ENCODE results near the gene ZDHHC14. TPM values are rescaled to one million over a fixed set of nuclear protein-coding genes. Genes with fewer than 3 reads are reported as not detected.

ZDHHC14 gene
- total RNA-seq, 1 experiment from 2014 or later = 4.9 TPM

DNA sequence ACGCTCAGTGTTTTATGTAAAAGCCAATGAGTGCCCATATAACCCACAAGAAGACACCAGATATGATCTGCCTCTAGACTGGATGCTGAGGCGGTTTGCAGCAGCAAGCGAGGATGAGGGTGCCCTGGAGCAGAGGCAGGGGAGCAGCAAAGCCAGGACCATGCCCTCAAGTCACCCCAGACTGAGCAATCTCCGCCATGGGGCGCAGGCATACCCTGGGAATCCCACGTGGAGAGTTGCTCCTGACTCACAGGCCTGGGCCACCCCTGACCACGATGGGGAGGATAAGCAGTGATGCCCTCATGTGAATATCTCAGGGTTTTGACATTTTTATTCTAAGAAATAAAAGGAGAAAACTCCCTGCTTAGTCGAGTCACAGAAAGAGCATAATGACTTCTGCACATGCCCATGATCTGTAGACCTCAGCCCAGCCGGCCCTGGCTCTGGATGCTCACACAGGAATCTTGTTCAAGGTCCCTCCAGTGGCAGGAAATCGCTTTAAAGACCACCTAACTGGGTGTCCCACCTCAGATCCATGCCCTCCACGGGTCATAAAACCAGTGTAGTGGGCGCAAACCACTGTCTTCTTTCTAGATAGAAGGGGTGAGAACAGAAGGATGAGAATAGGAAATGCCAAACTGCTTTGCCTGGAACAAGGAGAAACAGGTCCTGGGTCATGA lies 303.8 kb downstream of the ZDHHC14 start:
- H4K20me1 ChIP-seq (ENCODE audit: low read length) = no peaks in the 10 kb centered on the region
- no peaks in the 10 kb centered on the region for H3F3A ChIP-seq (ENCODE audit: low read length, unreplicated experiment)
- POLR2A ChIA-PET (ENCODE audit: unreplicated experiment) = no interaction called here
- H3K9ac ChIP-seq (ENCODE audit: low read length) = no peak overlapping the region
- H3K4me1 ChIP-seq (ENCODE audit: insufficient read depth, low read length) = peaks cover 20% of the 10 kb centered on the region
- ATAC-seq = no peak
- intact Hi-C loops (cut with micrococcal nuclease) = no loop called here
- H3K9me3 ChIP-seq (ENCODE audit: low read length) = no peaks in the 10 kb centered on the region
- H2AFZ ChIP-seq (ENCODE audit: low read length) = no peak overlapping the region
- no peaks in the 10 kb centered on the region for H3K27me3 ChIP-seq (ENCODE audit: low read length)
- no peaks in the 10 kb centered on the region for H3K36me3 ChIP-seq (ENCODE audit: low read depth, low read length)
- BruUV-seq (replicated peaks) = no TSS peak
- H3K27ac ChIP-seq (ENCODE audit: low read length) = no peak overlapping the region
- H3K4me2 ChIP-seq (ENCODE audit: low read length) = no peak overlapping the region
- no peak overlapping the region for H3K4me3 ChIP-seq (ENCODE audit: low read length)
- H3K9me2 ChIP-seq (replicated peaks; ENCODE audit: low read length) = no peaks in the 10 kb centered on the region
- H3K79me2 ChIP-seq (ENCODE audit: low read length) = no peaks in the 10 kb centered on the region
- DNase-seq = no peak
- CTCF ChIA-PET = no interaction called here
- TF ChIP-seq EZH2phosphoT487 (IDR thresholded peaks at IDR 0.05; ENCODE audit: borderline replicate concordance, low read length) (no peak), EZH2 (IDR thresholded peaks at IDR 0.05; ENCODE audit: low read length, unreplicated experiment) (no peak)
- TF ChIP-seq, protein P1, sequence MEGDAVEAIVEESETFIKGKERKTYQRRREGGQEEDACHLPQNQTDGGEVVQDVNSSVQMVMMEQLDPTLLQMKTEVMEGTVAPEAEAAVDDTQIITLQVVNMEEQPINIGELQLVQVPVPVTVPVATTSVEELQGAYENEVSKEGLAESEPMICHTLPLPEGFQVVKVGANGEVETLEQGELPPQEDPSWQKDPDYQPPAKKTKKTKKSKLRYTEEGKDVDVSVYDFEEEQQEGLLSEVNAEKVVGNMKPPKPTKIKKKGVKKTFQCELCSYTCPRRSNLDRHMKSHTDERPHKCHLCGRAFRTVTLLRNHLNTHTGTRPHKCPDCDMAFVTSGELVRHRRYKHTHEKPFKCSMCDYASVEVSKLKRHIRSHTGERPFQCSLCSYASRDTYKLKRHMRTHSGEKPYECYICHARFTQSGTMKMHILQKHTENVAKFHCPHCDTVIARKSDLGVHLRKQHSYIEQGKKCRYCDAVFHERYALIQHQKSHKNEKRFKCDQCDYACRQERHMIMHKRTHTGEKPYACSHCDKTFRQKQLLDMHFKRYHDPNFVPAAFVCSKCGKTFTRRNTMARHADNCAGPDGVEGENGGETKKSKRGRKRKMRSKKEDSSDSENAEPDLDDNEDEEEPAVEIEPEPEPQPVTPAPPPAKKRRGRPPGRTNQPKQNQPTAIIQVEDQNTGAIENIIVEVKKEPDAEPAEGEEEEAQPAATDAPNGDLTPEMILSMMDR (conservative IDR thresholded peaks at IDR 0.05; ENCODE audit: low read depth, low read length) = no peak

DNA sequence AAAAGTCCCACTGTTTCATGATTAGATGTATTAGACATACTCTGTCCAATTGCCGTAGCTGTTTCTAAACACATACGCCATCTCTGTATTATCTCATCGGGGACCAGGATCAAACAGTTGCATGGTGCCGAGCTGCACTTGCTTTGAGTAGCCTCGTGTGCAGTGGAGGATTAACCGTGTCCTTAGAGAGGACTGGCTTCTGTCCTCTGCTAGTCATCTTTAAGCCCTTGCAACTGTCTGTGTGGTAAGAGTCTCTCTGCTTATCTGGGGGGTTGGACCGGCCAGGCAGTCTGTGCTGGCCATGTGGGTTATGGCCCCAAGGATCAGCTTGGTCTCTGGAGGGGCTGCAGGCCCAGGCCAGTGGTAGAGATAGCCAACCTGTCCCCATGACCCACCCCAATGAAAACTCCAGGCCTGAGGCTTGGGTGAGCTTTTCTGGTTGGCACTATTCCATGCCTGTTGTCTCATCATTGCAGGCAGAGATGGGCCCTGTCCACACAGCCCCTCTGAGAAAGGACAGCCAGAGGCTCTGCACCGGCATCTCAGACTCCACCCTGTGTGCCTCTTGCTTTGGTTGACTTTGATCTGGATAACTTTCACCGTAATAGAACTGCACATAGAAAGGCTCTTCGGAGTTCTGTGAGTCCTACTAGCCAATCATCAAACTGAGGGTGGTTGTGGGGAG lies 304.7 kb downstream of the ZDHHC14 start:
- Histone ChIP-seq H3K27ac (ENCODE audit: low read length) (no peak overlapping the region), H3K36me3 (ENCODE audit: low read depth, low read length) (no peaks in the 10 kb centered on the region), H3K27me3 (ENCODE audit: low read length) (no peaks in the 10 kb centered on the region), H3K4me1 (ENCODE audit: insufficient read depth, low read length) (peaks cover 20% of the 10 kb centered on the region), H2AFZ (ENCODE audit: low read length) (no peak overlapping the region), H3K4me3 (ENCODE audit: low read length) (no peak overlapping the region), H3F3A (ENCODE audit: low read length, unreplicated experiment) (no peaks in the 10 kb centered on the region), H3K9me2 (replicated peaks; ENCODE audit: low read length) (no peaks in the 10 kb centered on the region), H3K79me2 (ENCODE audit: low read length) (no peaks in the 10 kb centered on the region), H4K20me1 (ENCODE audit: low read length) (no peaks in the 10 kb centered on the region), H3K4me2 (ENCODE audit: low read length) (no peak overlapping the region), H3K9me3 (ENCODE audit: low read length) (no peaks in the 10 kb centered on the region), H3K9ac (ENCODE audit: low read length) (no peak overlapping the region)
- DNase-seq (no peak), ATAC-seq (no peak)
- POLR2A ChIA-PET (ENCODE audit: unreplicated experiment) = no interaction called here
- intact Hi-C loops (cut with micrococcal nuclease) = no loop called here
- BruUV-seq (replicated peaks) = no TSS peak
- TF ChIP-seq EZH2phosphoT487 (IDR thresholded peaks at IDR 0.05; ENCODE audit: borderline replicate concordance, low read length) (no peak), EZH2 (IDR thresholded peaks at IDR 0.05; ENCODE audit: low read length, unreplicated experiment) (no peak)
- TF ChIP-seq, protein P1 (conservative IDR thresholded peaks at IDR 0.05; ENCODE audit: low read depth, low read length) = no peak
- CTCF ChIA-PET = no interaction called here

Data from PC-3 (cell line).